Measurements from ENCODE around the gene HSPB3. TPM values are rescaled to one million over a fixed set of nuclear protein-coding genes. Genes with fewer than 3 reads are reported as not detected.

HSPB3 gene
- total RNA-seq, 2 experiments from 2014 or later = not detected

DNA sequence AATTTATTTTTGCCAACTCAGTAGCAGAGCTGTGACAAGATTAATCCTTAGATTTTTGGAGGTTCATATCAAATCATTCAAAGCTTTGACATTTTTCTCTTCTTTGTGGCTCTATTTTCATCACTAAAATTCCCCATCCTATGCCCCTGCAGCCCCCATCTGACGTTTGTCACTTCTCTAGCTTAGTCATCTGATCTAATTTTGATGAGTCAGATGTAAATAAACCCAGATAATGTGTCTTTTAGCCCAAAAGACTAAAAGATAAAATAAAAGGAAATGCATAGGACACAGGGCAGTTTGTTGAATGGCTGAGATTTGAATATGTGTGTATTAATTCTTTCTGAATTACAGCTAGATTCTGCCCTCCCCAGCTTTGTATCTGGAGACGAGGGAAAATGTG is 897 bp upstream of the HSPB3 start:
- POLR2A ChIA-PET = no interaction called here
- no peaks in the 10 kb centered on the region for H3K36me3 ChIP-seq (ENCODE audit: insufficient read depth, low read length)
- no peak overlapping the region for H3K4me3 Mint-ChIP-seq

GRCh38 chr5:54457094-54457862 is 1.8 kb downstream of the HSPB3 start:
- H3K36me3 ChIP-seq (ENCODE audit: insufficient read depth, low read length) = no peaks in the 10 kb centered on the region
- no peaks in the 10 kb centered on the region for H3K4me1 Mint-ChIP-seq (ENCODE audit: low read depth)
- H3K4me3 Mint-ChIP-seq = no peak overlapping the region
- H3K27ac ChIP-seq (ENCODE audit: low read depth in 1 of 2, low read length in 2 of 2) = no peak overlapping the region
- peaks cover 29% of the 10 kb centered on the region for H3K27me3 Mint-ChIP-seq
- H3K27ac Mint-ChIP-seq = no peak overlapping the region
- ChIA-PET CTCF (interaction anchor here (1.2 kb wide), 1 partner anchor 11 kb away, joined by 4 read pairs; no protein-coding TSS in a partner anchor), POLR2A (no interaction called here)
- DNase-seq (no peak), ATAC-seq (ENCODE audit: poor library complexity) (no peak)
- no peaks in the 10 kb centered on the region for H3K4me1 ChIP-seq (ENCODE audit: insufficient read depth, low read length)
- intact Hi-C loops (cut with DNase I, micrococcal nuclease) = no loop called here
- peaks cover 0 to 14% of the 10 kb centered on the region in 2 experiments for H3K27me3 ChIP-seq (ENCODE audit: control insufficient read depth in 1 of 2, insufficient read depth in 2 of 2, low read length in 2 of 2)
- peaks cover 3 to 4% of the 10 kb centered on the region in 2 experiments for H3K9me3 ChIP-seq (ENCODE audit: control insufficient read depth in 1 of 2, insufficient read depth in 1 of 2, low read length in 2 of 2)
- no peak for TF ChIP-seq CTCF (IDR thresholded peaks at IDR 0.05)
- peaks cover 8% of the 10 kb centered on the region for H3K36me3 Mint-ChIP-seq (ENCODE audit: low read depth)
- no peak overlapping the region for H3K4me3 ChIP-seq (ENCODE audit: low read length)
- H3K9me3 Mint-ChIP-seq = peaks cover 3% of the 10 kb centered on the region

More for the DNA sequence above, 897 bp upstream of the HSPB3 start:
- peaks cover 19% of the 10 kb centered on the region for H3K27me3 Mint-ChIP-seq
- peaks cover 0 to 14% of the 10 kb centered on the region in 2 experiments for H3K27me3 ChIP-seq (ENCODE audit: control insufficient read depth in 1 of 2, insufficient read depth in 2 of 2, low read length in 2 of 2)
- no peaks in the 10 kb centered on the region for H3K36me3 Mint-ChIP-seq (ENCODE audit: low read depth)
- intact Hi-C loops (cut with DNase I, micrococcal nuclease) = no loop called here
- no peaks in the 10 kb centered on the region for H3K9me3 ChIP-seq (ENCODE audit: control insufficient read depth in 1 of 2, insufficient read depth in 1 of 2, low read length in 2 of 2)
- CTCF ChIA-PET = interaction anchor here (1.2 kb wide), 1 partner anchor 35 kb away, joined by 4 read pairs; no protein-coding TSS in a partner anchor
- no peak for TF ChIP-seq CTCF (IDR thresholded peaks at IDR 0.05)
- H3K27ac ChIP-seq (ENCODE audit: low read depth in 1 of 2, low read length in 2 of 2) = no peak overlapping the region
- no peak overlapping the region for H3K27ac Mint-ChIP-seq
- H3K4me3 ChIP-seq (ENCODE audit: low read length) = no peak overlapping the region
- H3K4me1 Mint-ChIP-seq (ENCODE audit: low read depth) = no peaks in the 10 kb centered on the region
- DNase-seq (no peak), ATAC-seq (ENCODE audit: poor library complexity) (no peak)
- no peaks in the 10 kb centered on the region for H3K9me3 Mint-ChIP-seq
- no peaks in the 10 kb centered on the region for H3K4me1 ChIP-seq (ENCODE audit: insufficient read depth, low read length)

GRCh38 chr5:54458221-54458620 is 2.7 kb downstream of the HSPB3 start:
- peaks cover 23% of the 10 kb centered on the region for H3K27me3 Mint-ChIP-seq
- H3K4me1 Mint-ChIP-seq (ENCODE audit: low read depth) = no peaks in the 10 kb centered on the region
- no peaks in the 10 kb centered on the region for H3K36me3 ChIP-seq (ENCODE audit: insufficient read depth, low read length)
- H3K9me3 Mint-ChIP-seq = peaks cover 3% of the 10 kb centered on the region
- ATAC-seq (ENCODE audit: poor library complexity) (no peak), DNase-seq (no peak)
- ChIA-PET POLR2A (no interaction called here), CTCF (no interaction called here)
- no peak overlapping the region for H3K27ac Mint-ChIP-seq
- no peak overlapping the region for H3K4me3 ChIP-seq (ENCODE audit: low read length)
- peaks cover 3 to 5% of the 10 kb centered on the region in 2 experiments for H3K9me3 ChIP-seq (ENCODE audit: control insufficient read depth in 1 of 2, insufficient read depth in 1 of 2, low read length in 2 of 2)
- no peaks in the 10 kb centered on the region for H3K4me1 ChIP-seq (ENCODE audit: insufficient read depth, low read length)
- intact Hi-C loops (cut with DNase I, micrococcal nuclease) = no loop called here
- no peak for TF ChIP-seq CTCF (IDR thresholded peaks at IDR 0.05)
- H3K27me3 ChIP-seq (ENCODE audit: control insufficient read depth in 1 of 2, insufficient read depth in 2 of 2, low read length in 2 of 2) = peaks cover 0 to 11% of the 10 kb centered on the region in 2 experiments
- H3K36me3 Mint-ChIP-seq (ENCODE audit: low read depth) = peaks cover 8% of the 10 kb centered on the region
- no peak overlapping the region for H3K27ac ChIP-seq (ENCODE audit: low read depth in 1 of 2, low read length in 2 of 2)
- H3K4me3 Mint-ChIP-seq = no peak overlapping the region

Measured in CD4-positive, alpha-beta T cell (primary cell).